Thoracic aorta (tissue), 2 donors: Measurements from ENCODE around the gene CHKA. TPM values are rescaled to one million over a fixed set of nuclear protein-coding genes. Genes with fewer than 3 reads are reported as not detected.
A peak's percentile ranks its signal among the peaks of the same experiment; 100 is the strongest.

Source experiments
- ATAC-seq: fragments of 150-250 bp; one replicate; pipeline ENCODE4 v1.8.0; 2017; ENCODE audit warnings: low read depth; ENCODE audit not compliant: insufficient number of reproducible peaks, low FRiP score
- DNase-seq: peaks from one replicate; pipeline ENCODE4 v3.0.0-alpha.2; 2020; ENCODE audit warnings: low spot score
- H3K27ac ChIP-seq, 2 donors: fragments of 200-600 bp; sonication (generic); 1 replicate in 1 of 2; 2 replicates in 1 of 2; pipeline ENCODE4 v1.5.1; 2016; ENCODE audit warnings: mild to moderate bottlenecking in 2 of 2, moderate library complexity in 2 of 2
- H3K27me3 ChIP-seq: fragments of 200-600 bp; sonication (generic); replicated peaks from 2 replicates; pipeline ENCODE4 v1.6.0; 2016; ENCODE audit warnings: mild to moderate bottlenecking; ENCODE audit not compliant: insufficient read depth
- H3K36me3 ChIP-seq: fragments of 200-600 bp; sonication (generic); one replicate; pipeline ENCODE4 v1.5.1; 2016
- H3K4me1 ChIP-seq, 2 donors: fragments of 200-600 bp; sonication (generic); 1 replicate in 1 of 2; 2 replicates in 1 of 2; pipeline versions ENCODE4 v1.5.1 to v1.6.0; 2016; ENCODE audit warnings: low read depth in 2 of 2, mild to moderate bottlenecking in 1 of 2; ENCODE audit not compliant: control insufficient read depth in 1 of 2
- H3K4me3 ChIP-seq: fragments of 200-600 bp; sonication (generic); 2 replicates; pipeline ENCODE4 v1.5.1; 2016; ENCODE audit warnings: mild to moderate bottlenecking
- H3K9me3 ChIP-seq: fragments of 200-600 bp; sonication (generic); 2 replicates; pipeline ENCODE4 v1.5.1; 2016
- total RNA-seq, 2 donors: library from RNA; depleted of rRNA; stranded (reverse); fragments of >200 nt; gene quantifications; one replicate each; pipeline versions ENCODE4 v1.1.0 to v1.2.3, GENCODE V29; 2016
- TF ChIP-seq, protein P1 (sequence below): fragments of 200-600 bp; sonication (generic); IDR thresholded peaks from one replicate; pipeline ENCODE4 v1.5.1; 2019; ENCODE audit warnings: antibody characterized with exemption

The CHKA gene
- total RNA-seq, 2 donors from 2014 or later: 12.5 to 22.2 TPM

DNA sequence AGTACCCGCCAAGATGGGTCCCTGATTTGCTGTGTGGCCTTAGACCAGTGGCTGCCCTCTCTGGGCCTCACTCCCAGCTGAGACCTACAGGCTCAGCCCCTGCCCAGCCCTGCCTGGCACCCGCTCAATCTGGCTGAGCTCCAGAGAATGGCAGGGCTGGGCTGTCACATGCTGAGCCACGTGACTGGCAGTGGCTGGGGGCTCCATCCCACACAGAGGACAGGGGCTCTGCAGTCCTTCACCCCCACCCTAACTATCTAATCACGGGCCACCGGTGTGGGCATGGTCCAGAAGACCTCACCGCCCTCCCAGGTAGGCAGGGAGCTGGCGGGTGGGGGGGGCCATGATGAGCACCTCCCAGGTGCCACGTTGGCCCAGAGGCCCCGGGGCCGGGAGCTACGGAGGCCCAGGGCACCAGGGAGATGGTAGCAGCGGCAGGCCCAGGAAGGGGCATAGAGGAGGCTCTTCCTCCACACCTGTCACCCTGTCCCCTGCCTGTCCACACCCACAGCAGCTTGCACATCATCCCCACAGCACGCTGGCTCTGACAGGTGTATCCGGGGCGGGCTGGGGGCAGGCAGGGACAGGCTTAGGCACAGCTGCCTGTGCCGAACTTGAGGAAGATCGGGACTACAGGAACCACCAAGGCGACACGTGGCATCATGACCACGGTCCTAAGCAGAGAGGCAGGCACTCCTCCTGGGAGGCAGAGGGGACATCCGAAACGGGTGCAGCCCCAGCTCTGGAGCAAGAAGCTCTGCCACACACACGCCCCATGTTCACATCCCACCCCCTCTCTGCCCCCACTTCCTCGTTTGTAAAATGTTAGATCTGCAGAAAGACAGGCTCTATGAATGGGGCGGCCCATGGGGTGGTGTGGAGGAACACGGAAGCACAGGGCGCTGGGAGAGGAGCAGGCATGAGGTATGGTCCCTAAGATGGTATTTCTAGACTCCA lies 112.5 kb downstream of the CHKA start:
- Histone ChIP-seq H3K9me3 (no peaks in the 10 kb centered on the region), H3K27me3 (no peaks in the 10 kb centered on the region), H3K36me3 (no peaks in the 10 kb centered on the region), H3K4me1 (peaks cover 9 to 34% of the 10 kb centered on the region in 2 donors), H3K4me3 (no peak overlapping the region), H3K27ac (peak overlapping the region in 1 of 2 donors; percentile 82)
- no peak for DNase-seq
- TF ChIP-seq, protein P1, sequence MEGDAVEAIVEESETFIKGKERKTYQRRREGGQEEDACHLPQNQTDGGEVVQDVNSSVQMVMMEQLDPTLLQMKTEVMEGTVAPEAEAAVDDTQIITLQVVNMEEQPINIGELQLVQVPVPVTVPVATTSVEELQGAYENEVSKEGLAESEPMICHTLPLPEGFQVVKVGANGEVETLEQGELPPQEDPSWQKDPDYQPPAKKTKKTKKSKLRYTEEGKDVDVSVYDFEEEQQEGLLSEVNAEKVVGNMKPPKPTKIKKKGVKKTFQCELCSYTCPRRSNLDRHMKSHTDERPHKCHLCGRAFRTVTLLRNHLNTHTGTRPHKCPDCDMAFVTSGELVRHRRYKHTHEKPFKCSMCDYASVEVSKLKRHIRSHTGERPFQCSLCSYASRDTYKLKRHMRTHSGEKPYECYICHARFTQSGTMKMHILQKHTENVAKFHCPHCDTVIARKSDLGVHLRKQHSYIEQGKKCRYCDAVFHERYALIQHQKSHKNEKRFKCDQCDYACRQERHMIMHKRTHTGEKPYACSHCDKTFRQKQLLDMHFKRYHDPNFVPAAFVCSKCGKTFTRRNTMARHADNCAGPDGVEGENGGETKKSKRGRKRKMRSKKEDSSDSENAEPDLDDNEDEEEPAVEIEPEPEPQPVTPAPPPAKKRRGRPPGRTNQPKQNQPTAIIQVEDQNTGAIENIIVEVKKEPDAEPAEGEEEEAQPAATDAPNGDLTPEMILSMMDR: no peak
- no peak for ATAC-seq

DNA sequence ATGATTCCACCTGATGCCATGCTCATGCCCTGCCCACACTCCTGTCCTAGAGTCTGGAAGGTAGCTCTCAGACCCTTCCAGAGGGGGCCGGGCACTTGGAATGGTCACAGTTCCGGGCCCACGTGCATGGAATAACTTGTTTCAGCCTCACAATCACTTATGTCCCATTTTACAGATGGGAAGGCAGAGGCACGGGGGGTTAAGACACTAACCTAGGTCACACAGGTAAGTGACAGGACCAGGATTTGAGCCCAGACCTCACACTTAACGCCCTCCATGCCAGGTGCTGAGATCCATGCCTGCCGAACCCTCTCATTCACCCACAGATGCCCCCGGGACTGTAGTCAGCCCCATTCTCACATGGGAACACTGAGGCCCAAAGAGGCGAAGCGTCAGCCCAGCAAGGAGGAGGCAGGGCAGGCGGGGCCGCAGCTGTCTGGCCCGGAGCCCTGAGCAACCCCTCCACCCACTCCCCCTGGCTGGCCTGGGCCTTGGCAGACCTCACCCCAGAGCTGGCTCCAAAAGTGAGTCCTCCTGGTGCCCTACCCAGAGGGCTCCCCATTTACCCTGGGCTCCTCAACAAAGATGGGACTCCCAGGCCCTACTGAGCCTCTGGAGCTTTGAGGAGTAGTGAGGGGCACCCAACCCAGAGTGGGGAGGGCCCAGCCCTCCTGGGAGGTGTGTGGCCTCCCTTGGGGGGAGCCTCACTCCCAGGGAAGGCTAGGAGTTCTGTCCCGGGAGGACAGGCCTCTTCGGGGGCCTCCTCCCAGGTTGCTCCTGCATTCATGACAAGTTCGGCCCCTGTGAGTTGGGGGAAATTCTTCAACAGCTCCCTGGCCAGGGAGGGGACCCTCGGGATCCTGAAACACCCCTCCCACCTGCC lies 113.4 kb downstream of the CHKA start:
- TF ChIP-seq, protein P1: no peak
- Histone ChIP-seq H3K27ac (no peak overlapping the region), H3K27me3 (no peaks in the 10 kb centered on the region), H3K36me3 (no peaks in the 10 kb centered on the region), H3K4me3 (no peak overlapping the region), H3K9me3 (no peaks in the 10 kb centered on the region), H3K4me1 (peaks cover 9 to 31% of the 10 kb centered on the region in 2 donors)
- no peak for DNase-seq
- ATAC-seq: no peak

GRCh38 chr11:68006606-68007166 lies 114.5 kb downstream of the CHKA start:
- TF ChIP-seq, protein P1: no peak
- no peaks in the 10 kb centered on the region for H3K27me3 ChIP-seq
- H3K9me3 ChIP-seq: no peaks in the 10 kb centered on the region
- no peak overlapping the region for H3K4me3 ChIP-seq
- H3K4me1 ChIP-seq: peaks cover 9 to 30% of the 10 kb centered on the region in 2 donors
- H3K36me3 ChIP-seq: no peaks in the 10 kb centered on the region
- ATAC-seq (no peak), DNase-seq (no peak)
- H3K27ac ChIP-seq: no peak overlapping the region

DNA sequence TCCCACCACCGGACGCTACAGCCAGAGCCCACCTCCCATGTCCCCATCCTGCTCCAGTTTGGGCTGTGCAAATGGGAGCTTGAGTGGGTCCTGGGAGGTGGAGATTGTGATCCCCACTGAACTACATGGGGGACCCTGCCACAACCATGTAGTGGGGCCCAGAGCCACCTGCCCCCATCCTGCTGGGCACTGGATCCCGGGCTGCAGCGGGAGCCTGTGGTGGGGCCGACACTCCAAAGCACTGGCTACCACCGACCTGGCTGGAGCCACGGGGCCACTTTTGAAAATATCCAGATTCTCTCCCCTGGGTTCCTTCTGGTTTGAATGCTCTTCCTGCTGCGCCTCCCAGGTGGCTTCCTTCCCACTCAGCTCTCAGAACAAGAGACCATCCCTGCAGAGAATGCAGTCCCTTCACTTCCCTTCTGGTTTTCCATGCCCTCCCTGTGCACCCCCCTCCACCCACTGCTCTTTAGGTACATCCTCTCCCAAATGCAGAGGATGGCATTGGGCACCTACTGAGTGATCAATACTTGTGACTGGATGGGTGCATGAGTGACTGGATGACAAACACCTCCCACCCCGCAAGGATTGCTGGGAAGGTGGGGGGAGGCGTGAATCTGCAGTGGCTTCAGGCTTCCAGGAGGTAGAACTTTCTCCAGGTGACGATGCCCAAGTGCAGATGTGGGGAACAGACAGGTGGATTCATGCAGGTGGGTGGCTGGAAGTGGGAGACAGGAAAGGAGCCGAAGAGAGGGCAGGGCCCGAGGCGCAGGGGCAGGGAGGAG lies 116.4 kb downstream of the CHKA start:
- Histone ChIP-seq H3K4me3 (peak overlapping the region; percentile 90), H3K27ac (no peak overlapping the region), H3K27me3 (no peaks in the 10 kb centered on the region), H3K9me3 (no peaks in the 10 kb centered on the region), H3K36me3 (no peaks in the 10 kb centered on the region), H3K4me1 (peaks cover 6 to 13% of the 10 kb centered on the region in 2 donors)
- DNase-seq (no peak), ATAC-seq (no peak)
- TF ChIP-seq, protein P1: no peak
